ENCODE measurements around the gene HDAC11. TPM values are rescaled to one million over a fixed set of nuclear protein-coding genes. Genes with fewer than 3 reads are reported as not detected.

The HDAC11 gene
- total and polyA plus RNA-seq, 10 of the 15 experiments (the other 5 are each of a cell fraction or from before 2014, with no cell fraction given), result 0.04 to 0.76 (median 0.22) TPM; not detected in 1

GRCh38 chr3:13459605-13460340 lies 20.3 kb upstream of the HDAC11 start:
- ChIA-PET RAD21 (ENCODE audit: unreplicated experiment) (interaction anchor here (1.9 to 2.6 kb wide), 2 partner anchors 8 to 368 kb away, joined by 9 to 16 read pairs; no protein-coding TSS in a partner anchor), SMC1A (ENCODE audit: uncharacterized antibody, unreplicated experiment) (interaction anchor here (2.2 kb wide), 1 partner anchor 259 kb away, joined by 7 read pairs; no protein-coding TSS in a partner anchor), CTCF (interaction anchor here (1.5 to 4.5 kb wide), 4 partner anchors 20 to 367 kb away, joined by 3 to 56 read pairs (median 10); partner anchors contain the start of gene HDAC11), POLR2A (interaction anchor here (0.6 kb wide), 1 partner anchor 695 kb away, joined by 3 read pairs; no protein-coding TSS in a partner anchor)
- ATAC-seq, result no peak
- Histone ChIP-seq H3K27me3 (replicated peaks in 1 of 2; ENCODE audit: control insufficient read depth in 2 of 2, insufficient read depth in 2 of 2, low read length in 1 of 2) (no peaks in the 10 kb centered on the region; a peak in 2 of 4 replicates), H3K4me1 (ENCODE audit: control insufficient read depth, insufficient read depth, low read length) (no peaks in the 10 kb centered on the region), H3K9ac (ENCODE audit: control insufficient read depth, insufficient read depth, low read length) (no peak overlapping the region), H3K4me2 (ENCODE audit: control insufficient read depth, insufficient read depth) (no peak overlapping the region), H4K20me1 (ENCODE audit: control insufficient read depth, insufficient read depth) (no peaks in the 10 kb centered on the region), H3K4me3 (no peak overlapping the region), H3K9me3 (replicated peaks; ENCODE audit: control insufficient read depth, insufficient read depth, low read length) (no peaks in the 10 kb centered on the region), H3K36me3 (ENCODE audit: control insufficient read depth in 2 of 2, insufficient read depth in 2 of 2, low read length in 1 of 2) (no peaks in the 10 kb centered on the region), H2AFZ (ENCODE audit: control insufficient read depth, low read depth, low read length) (no peak overlapping the region), H3K79me2 (ENCODE audit: control insufficient read depth, insufficient read depth, low read length) (no peaks in the 10 kb centered on the region), H3K27ac (ENCODE audit: control insufficient read depth, insufficient read depth) (no peak overlapping the region)
- in situ Hi-C loops (cut with MboI), result no loop called here
- 55% methylated on average over 9 of the region's 9 CpGs for WGBS (ENCODE audit: insufficient coverage, insufficient replicate concordance, low lambda C conversion rate, missing lambda C conversion rate)
- no TSS peak for BruUV-seq (replicated peaks)
- no peak for DNase-seq (ENCODE audit: low read depth, low spot score)
- intact Hi-C loops (cut with micrococcal nuclease; ENCODE audit: unreplicated experiment), result loop anchor here (10.0 kb wide), 2 partner anchors 225 to 445 kb away; no protein-coding TSS in a partner anchor
- no peak for FAIRE-seq
- no peak for TF ChIP-seq FOXK2 (IDR thresholded peaks at IDR 0.05)
- TF ChIP-seq CHD4 (IDR thresholded peaks at IDR 0.05), result no peak
- TF ChIP-seq KLF5 (IDR thresholded peaks at IDR 0.05; ENCODE audit: partially characterized antibody), result no peak
- TF ChIP-seq HCFC1 (IDR thresholded peaks at IDR 0.05; ENCODE audit: low read length), result no peak
- no peak for TF ChIP-seq TCF7 (IDR thresholded peaks at IDR 0.05; ENCODE audit: borderline replicate concordance)

- no peak overlapping the region for H3K9ac ChIP-seq (ENCODE audit: control insufficient read depth, insufficient read depth, low read length)
- SMC1A ChIA-PET (ENCODE audit: uncharacterized antibody, unreplicated experiment), result interaction anchor here (1.1 to 3.5 kb wide), 4 partner anchors 128 to 368 kb away, joined by 3 to 17 read pairs (median 6); no protein-coding TSS in a partner anchor
- no peak overlapping the region for H3K4me3 ChIP-seq
- no peaks in the 10 kb centered on the region; a peak in 4 of 4 replicates for H3K27me3 ChIP-seq (replicated peaks in 1 of 2; ENCODE audit: control insufficient read depth in 2 of 2, insufficient read depth in 2 of 2, low read length in 1 of 2)
- 54% methylated on average over 7 of the region's 7 CpGs for WGBS (ENCODE audit: insufficient coverage, insufficient replicate concordance, low lambda C conversion rate, missing lambda C conversion rate)
- H3K9me3 ChIP-seq (replicated peaks; ENCODE audit: control insufficient read depth, insufficient read depth, low read length), result no peaks in the 10 kb centered on the region
- no peaks in the 10 kb centered on the region for H3K36me3 ChIP-seq (ENCODE audit: control insufficient read depth in 2 of 2, insufficient read depth in 2 of 2, low read length in 1 of 2)
- POLR2A ChIA-PET, result interaction anchor here (0.6 kb wide), 1 partner anchor 695 kb away, joined by 3 read pairs; no protein-coding TSS in a partner anchor
- ATAC-seq (no peak), FAIRE-seq (no peak), DNase-seq (ENCODE audit: low read depth, low spot score) (no peak)
- intact Hi-C loops (cut with micrococcal nuclease; ENCODE audit: unreplicated experiment), result no loop called here
- H3K79me2 ChIP-seq (ENCODE audit: control insufficient read depth, insufficient read depth, low read length), result no peaks in the 10 kb centered on the region
- no peaks in the 10 kb centered on the region for H3K4me1 ChIP-seq (ENCODE audit: control insufficient read depth, insufficient read depth, low read length)
- in situ Hi-C loops (cut with MboI), result no loop called here
- no peaks in the 10 kb centered on the region for H4K20me1 ChIP-seq (ENCODE audit: control insufficient read depth, insufficient read depth)
- CTCF ChIA-PET, result interaction anchor here (0.9 to 4.5 kb wide), 9 partner anchors 8 to 374 kb away, joined by 3 to 56 read pairs (median 5); partner anchors contain the start of gene HDAC11
- no peak overlapping the region for H3K4me2 ChIP-seq (ENCODE audit: control insufficient read depth, insufficient read depth)
- no peak overlapping the region for H2AFZ ChIP-seq (ENCODE audit: control insufficient read depth, low read depth, low read length)
- no peak overlapping the region for H3K27ac ChIP-seq (ENCODE audit: control insufficient read depth, insufficient read depth)
- RAD21 ChIA-PET (ENCODE audit: unreplicated experiment), result interaction anchor here (1.1 to 2.6 kb wide), 5 partner anchors 9 to 368 kb away, joined by 3 to 16 read pairs (median 6); partner anchors contain the start of gene HDAC11
- no TSS peak for BruUV-seq (replicated peaks)
- TF ChIP-seq NFIC (IDR thresholded peaks at IDR 0.05; ENCODE audit: low read depth, low read length), result no peak
- no peak for TF ChIP-seq TCF7 (IDR thresholded peaks at IDR 0.05; ENCODE audit: borderline replicate concordance)
- no peak for TF ChIP-seq MTA2 (IDR thresholded peaks at IDR 0.05; ENCODE audit: low read depth)
- TF ChIP-seq HCFC1 (IDR thresholded peaks at IDR 0.05; ENCODE audit: low read length), result no peak
- no peak for TF ChIP-seq NR2C2 (IDR thresholded peaks at IDR 0.05; ENCODE audit: borderline replicate concordance, control insufficient read depth, insufficient read length, low read depth)
- no peak for TF ChIP-seq BCL3 (IDR thresholded peaks at IDR 0.05; ENCODE audit: borderline replicate concordance, insufficient read depth, low read depth, low read length, poor library complexity, severe bottlenecking)
- TF ChIP-seq CHD1 (IDR thresholded peaks at IDR 0.05; ENCODE audit: low read depth, low read length), result no peak
- no peak for TF ChIP-seq ZNF384 (IDR thresholded peaks at IDR 0.05; ENCODE audit: borderline replicate concordance, low read depth, low read length)
- no peak for TF ChIP-seq MXI1 (IDR thresholded peaks at IDR 0.05; ENCODE audit: low read depth, low read length)
- no peak for TF ChIP-seq SP1 (IDR thresholded peaks at IDR 0.05; ENCODE audit: low read depth, low read length)
- TF ChIP-seq ATF7 (IDR thresholded peaks at IDR 0.05; ENCODE audit: low read depth), result no peak
- TF ChIP-seq SUPT20H (IDR thresholded peaks at IDR 0.05; ENCODE audit: borderline replicate concordance, control insufficient read depth, low read depth, low read length), result no peak
- no peak for TF ChIP-seq TCF12 (IDR thresholded peaks at IDR 0.05; ENCODE audit: low read depth, low read length)
Measured at GRCh38 chr3:13460341-13460736, 19.8 kb upstream of the HDAC11 start.
